ENCODE measurements around the gene LRP1-AS.
A peak's percentile ranks its signal among the peaks of the same experiment; 100 is the strongest.
"Not testable (repeated sequence)": the region's sequence is repeated elsewhere in the genome, so short reads cannot be mapped to it uniquely, and the experiment has no call there.

The LRP1-AS gene

DNA sequence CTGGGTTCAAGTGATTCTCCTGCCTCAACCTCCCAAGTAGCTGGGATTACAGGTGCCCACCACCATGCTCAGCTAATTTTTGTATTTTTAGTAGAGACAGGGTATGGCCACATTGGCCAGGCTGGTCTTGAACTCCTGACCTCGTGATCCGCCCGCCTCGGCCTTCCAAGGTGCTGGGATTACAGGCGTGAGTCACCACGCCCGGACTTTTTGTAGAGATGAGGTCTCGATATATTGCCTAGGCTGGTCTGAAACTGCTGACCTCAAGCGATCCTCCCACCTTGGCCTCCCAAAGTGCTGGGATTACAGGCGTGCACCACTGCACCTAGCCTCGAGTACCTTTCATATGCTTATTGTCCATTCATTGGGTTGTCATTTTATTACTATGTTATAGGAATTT is 26.7 kb downstream of the LRP1-AS start:
- not testable (repeated sequence) for DNase-seq (ENCODE audit: low read depth)

DNA sequence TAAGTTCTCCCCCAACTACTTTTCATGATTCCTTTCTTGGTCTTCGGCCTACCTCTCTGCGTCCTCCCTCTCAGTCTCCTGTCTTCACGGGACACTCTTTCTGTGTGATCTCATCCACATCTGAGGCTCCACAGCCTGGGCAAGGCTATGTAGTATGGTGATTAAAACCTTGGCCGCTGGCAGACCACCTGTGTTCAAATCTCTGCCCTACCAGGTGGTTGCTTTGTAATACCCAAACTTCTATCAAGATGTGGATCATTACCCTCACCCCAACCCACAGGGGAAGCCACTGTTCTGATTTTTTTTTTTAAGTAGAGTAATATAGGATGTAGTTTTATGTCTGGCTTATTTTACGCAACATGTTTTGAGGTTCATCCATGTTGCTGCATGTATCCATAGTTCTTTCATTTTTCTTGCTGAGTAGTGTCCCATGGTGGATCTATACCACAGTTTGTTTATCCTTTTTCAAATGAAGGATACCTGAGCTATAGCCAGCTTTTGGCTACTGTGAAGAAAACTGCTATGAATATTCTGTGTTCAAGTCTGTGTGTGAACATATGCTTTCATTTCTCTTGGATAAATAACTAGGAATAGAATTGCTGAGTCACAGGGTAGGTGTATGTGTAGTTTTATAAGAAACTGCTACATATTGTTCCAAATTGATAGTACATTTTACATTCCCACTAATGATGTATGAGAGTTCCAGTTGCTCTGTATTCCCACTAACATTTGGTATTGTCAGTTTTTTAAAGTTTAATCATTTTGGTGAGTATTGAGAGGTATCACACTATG is 27.9 kb downstream of the LRP1-AS start:
- DNase-seq (ENCODE audit: low read depth), result no peak

DNA sequence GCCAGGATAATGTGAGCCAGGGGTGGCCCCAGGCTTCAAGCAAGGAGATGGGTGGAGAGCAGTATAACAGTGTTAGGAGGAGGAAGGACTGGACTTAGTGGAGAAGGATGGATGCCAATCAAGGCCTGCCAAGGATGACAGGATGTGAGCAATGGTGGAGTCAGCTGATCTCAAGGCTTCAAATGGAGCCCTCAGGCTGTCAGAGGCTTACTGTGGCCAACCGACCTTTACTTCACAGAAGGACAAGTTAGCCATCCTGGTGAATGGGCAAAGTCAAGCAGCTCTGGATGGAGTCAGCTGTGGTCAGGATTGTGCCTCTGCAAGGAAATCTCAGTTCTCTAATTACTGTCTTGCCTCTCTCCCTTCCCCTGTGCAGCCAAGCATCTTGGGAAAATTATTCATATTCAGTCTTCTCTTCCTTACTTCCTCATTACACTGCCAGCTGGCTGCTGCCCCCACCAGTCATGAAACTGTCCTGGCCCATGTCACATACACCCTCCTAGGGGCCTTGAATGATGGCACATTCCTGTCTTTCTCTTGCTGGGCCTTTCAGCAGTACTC is 28.6 kb downstream of the LRP1-AS start:
- DNase-seq (ENCODE audit: low read depth), result no peak

DNA sequence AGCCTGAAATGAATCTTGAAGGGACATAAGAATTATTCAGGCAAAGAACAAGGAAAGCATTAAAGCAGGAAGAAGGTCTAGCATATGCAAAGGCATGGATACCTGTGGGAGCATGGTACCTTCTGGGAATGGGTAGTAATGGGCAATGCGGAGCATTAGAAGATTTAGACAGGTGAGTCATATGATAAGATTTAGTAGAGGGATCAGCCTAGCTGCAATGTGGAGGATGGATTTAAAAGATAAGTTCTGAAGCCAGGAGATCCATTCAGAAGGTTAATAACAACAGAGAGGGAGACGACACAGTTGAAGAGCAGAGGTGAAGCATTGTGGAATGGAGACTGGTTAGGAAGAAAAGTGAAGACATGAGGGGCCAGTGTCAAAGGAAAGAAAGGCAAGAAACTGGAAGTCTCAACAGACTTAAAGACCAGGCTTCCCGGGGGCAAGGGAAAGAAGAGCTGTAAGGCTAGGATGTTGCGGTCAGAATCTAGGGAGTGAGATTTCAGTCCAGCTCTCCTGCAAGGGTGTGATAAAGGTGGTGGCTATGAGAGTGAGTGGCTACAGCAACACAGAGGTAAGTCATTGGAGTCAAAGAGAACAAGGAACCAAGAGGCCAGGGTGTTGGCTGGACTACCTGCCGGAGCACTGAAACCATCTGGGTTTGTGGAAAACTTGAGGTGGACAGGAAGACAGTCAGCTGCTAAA is 30.7 kb downstream of the LRP1-AS start:
- DNase-seq (ENCODE audit: low read depth), result no peak

DNA sequence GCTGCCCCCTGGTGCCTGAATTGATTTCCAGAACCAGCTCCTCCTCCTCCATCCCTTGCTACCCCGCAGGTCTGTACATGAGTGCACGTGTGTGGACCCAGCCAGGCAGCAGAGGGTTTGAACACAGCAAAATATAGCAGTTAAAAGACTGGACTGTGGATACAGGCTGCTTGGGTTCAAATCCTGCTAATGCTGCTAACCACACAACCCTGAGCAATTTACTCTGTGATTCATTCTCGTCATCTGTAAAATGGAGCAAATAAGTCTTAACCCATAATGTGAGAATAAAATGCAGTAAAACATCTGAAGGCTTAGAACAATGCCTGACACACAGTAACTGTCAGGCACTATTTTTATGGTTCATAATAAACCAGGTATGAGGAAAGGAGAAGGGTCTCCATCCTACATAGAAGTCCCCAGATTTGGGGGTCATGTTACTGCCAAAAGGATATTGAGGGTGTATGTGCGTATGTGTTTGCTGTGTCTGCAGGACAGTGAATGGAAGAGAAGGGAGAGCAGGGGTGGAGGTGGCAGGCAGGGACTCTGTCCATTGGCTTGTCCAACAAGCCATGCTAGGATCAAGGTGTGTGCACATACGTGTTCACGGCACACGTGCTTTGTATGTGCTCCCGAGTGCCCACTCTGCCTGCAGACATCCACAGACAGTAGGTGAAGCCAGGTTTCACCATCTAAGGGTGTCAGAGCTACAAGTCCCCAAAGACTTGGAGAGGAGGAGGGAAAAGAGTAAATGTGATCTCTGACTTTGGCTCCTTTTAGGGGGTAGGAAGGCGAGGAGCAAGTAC is 34.7 kb downstream of the LRP1-AS start:
- DNase-seq (ENCODE audit: low read depth), result no peak

DNA sequence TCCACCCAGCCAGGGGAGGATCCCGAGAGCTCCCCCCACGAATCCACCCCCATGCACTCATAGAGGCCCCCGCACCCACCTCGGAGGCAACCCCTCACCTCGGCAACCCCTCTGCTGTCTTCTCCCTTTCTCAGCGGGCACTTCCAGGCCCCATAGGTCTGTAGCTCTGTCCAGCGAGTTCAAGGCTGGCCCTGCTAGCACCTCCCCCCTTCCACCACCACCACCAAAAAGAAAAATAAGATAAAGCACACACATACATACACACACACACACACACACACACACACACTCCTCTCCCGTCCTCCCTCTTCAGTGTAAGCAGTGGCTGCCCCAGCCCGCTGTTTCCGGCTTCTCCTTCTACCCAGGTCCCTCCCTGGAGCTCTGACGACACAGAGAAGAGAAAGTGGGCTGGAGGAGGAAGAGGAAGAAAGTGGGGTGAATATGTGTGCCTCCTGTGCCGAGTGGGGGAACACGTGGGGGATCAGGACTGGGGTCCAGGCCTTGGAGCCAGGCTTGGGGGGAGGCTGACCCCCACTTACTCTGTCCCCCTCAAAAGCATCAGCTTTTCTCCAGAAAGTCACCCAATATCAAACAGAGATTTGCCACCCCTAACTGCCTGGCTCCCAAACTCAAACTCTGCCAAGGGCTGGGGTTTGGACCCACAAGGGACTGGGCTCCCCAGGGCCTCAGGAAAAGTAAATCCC is 36.2 kb downstream of the LRP1-AS start, which contains the start of gene STAT6:
TSS of gene STAT6 (minus strand) at position 332 of the 704 bp plus-strand sequence. CDS start 3,084 bp downstream, outside the sequence.
- peak; percentile 81 for DNase-seq (ENCODE audit: low read depth)

DNA sequence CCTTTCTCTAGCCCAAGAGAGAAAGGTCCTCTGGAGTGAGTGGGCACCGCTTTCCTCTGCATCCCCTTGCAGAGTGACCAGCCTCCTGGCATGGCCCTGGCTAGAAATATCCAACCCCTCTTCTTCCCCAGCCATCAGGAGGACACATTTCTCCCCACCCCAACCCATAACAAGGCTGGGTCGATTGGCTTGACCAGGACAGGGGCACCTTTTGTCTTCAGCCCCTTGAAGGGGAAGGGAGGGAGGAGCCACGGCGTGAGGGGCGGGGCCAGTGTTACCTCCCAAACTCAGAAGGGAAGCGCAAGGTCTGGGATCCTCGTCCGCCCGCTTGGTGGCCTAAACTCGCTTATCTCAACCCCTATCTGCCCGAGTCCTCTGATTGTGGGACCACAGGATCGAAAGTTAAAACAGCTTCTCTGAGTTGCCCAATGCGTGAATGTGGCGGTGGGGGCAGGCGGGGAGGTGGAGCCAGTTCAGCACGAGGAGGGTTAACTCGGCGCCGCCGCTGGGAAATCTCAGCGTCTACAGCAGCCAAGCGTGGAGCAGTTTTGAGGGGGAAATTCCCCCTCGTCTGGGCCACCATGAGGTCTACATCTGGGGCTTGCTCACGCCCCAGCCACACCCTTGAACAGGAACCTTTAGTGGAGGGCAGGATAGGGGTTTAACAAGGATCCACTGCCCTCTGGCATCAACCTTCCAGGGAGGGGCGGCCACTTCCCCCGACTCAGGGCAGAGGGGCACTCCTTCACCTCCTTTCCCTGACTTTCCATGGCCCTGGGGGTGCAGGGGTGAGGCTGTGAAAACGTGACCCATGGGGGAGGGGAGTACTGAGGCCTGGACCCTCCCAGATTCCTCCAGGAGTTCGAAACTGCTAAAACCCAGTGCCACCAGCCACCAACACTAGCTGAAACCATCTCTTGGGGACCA is 37.1 kb downstream of the LRP1-AS start:
- peak; percentile 58 for DNase-seq (ENCODE audit: low read depth)

DNA sequence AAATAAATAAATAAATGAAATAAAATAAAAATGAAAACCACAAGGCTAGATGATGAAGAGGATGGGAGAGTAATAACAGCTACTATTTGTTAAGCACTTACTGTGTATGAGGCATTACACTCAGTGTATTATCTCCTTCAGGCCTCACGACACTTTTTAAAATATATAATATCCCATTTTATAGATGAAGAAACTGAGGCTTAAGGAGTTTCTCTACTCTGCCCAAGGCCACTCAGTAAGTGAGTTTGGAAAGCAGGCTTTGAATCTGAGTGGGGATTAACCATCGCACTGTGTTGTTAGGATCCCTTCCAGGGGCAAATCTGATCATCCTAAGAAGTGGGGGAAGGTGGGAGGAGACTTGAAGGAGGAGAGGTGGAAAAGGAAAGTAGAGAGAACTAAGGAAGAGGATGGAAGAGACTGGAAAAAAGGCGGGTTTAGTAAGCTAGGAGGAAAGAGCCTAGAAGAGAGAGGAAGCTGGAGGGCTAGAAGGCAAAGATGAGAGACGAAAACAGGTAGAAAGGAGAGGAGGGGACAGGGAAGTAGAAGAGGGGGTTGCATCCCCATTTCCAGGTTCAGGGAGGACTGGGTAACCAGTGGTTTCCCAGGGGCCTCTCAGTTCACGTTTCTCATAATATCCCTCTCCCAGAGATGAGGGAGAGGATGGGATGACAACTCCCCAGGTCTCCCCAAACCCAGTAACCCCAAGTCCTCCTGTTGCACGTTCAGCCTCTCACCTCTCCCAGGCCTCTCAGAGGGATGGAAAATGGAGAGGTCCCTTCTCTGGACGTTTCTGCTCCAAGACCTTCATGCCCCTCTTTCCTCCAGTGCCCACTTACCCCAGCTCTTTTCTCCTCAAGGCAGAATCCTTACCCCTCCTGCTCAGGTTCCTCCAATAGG is 38.0 kb downstream of the LRP1-AS start:
- DNase-seq (ENCODE audit: low read depth), result no peak

DNA sequence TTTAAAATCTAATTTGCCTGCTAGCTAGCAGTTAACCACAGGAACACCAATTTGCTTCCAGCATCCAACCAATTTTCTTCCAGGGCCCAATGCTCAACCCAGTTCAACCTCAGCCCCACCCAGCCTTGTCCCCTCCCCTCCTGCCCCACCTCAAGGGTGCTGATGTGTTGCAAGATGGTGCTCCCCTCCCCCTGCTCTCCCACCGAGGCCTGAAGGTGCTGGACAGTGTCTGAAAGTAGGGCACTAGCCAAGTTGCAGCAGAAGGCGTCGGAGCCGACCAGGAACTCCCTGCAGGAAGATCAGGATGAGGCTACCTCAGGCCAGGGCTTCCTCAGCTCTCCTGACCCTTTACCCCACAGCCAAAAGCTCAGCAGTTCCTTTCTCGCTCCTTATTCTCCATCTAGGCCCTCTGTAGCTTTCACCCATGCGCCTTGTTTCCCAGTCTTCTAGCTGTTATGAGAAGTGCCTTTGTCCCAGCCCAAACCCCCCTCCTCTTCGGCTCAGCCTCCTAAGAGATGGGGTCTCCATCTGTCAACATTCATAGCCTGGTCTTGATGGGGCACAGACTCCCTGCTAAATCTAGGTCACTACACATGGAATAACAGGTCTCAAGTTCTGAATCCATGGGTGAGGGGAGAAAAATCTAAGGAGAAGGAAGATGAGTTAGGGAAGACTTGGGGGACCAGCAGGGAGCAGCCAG is 39.8 kb downstream of the LRP1-AS start:
- no peak for DNase-seq (ENCODE audit: low read depth)

DNA sequence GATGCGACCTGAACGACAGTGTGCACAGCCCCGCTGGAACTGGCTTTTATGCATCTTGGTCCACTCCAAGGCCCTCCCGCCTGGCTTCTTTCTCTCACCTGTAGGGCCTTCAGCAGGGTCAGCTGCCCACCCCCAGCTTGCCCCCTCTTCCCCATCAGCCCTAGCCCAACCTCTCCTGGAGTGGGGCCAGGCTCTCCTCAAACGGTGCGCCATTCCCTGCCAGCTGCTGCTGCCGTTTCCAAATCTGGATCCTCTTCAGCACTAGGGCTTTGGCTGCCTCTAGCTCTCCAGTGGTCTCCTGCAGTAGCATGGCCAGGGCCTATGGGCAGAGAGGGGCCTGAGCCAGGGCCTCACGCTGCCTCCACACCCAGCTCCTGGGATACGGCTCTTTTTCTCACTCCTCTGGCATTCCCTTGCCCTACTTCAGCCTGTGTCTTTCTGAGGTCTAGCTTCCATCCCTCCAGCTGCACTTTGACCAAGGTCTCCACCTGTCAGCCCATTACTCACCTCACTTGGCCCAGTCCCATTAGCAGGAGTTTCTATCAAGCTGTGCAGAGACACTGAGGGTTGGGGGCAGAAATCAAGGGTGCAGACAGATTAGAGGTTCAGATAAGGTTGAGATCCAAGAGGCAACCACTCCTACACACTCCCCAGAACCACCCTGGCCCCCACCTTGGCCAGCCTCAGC is 41.3 kb downstream of the LRP1-AS start:
- no peak for DNase-seq (ENCODE audit: low read depth)

DNA sequence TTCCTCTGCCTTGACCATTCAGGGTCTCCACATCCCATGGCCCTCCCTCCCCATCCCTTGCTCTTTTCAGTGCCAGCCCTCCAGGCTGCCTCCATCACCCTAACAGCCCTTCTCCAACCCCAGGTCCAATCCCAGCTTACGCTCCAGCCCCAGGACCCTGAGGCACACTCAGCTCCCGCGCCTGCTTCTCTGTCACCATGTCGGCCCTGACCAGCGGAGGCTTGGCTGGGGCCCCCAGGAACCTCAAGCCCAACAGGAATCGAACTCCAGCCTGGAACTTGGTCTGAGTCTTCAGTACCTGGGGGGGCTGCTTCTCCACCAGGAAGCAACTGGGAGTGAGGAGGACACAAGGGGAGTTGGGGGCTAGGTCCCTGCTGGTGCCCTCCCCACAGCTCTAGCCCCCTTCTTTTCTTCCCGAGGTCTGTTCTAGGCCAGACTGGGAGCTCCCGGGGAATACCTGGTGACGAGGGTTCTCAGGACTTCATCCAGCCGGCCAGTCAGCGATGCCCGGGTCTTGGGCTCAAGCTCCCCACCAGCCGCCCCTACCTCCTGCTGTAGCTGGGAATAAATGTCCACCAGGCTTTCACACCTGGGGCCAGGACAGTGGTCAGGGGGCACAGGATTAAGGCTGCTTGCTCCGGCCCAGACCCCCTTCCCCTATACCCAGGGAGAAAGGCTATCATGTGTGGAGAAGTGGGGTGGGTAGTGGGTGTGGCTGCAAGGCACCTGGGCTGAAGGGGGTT is 42.2 kb downstream of the LRP1-AS start:
- DNase-seq (ENCODE audit: low read depth), result no peak

DNA sequence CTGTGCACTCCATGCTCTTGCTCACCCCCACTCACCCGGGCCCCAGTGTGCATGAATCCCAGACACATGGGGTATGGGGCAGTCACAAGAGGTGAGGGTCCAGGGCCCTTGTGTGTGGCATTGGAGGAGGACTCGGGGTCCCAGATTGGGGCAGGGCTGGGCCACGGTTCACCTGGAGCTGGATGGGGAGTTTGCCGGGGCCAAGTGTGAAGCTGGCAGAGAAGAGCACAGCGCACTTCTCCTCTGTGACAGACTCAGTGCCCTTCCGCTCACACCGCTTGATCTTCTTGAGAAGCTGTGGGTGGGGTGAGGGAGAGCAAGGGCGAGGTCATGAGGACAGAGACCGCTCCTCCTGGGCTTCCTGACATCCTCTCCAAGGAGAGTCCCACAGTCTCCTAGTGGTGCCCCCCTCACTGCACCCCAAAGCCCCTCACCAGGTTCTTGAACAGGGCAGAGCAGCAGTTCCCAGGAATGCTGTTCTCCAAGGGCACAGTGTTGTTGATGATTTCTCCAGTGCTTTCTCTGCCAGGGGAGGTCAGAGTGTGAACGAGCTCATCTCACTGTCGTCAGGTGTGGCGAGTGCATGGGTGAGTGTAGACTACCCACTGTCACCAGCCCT is 43.0 kb downstream of the LRP1-AS start:
- no peak for DNase-seq (ENCODE audit: low read depth)

DNA sequence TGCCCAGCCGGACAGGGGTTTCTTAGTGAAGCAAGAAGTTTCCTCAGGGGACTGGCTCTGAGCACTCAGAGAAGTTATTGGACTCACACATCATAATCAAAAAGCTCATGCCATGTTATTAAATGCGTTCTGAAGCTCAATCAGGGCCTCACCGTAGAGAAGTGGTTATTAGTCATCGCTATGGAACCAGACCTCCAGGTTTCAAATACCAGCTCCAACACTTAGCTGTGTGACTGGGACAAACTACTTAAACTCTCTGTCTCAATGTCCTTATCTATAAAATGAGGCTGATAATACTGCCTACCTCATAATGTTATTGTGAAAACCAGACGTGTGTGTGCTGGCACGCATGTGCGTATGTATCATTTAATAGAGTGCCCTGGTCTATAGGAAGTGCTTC is 43.6 kb downstream of the LRP1-AS start:
- DNase-seq (ENCODE audit: low read depth), result no peak

DNA sequence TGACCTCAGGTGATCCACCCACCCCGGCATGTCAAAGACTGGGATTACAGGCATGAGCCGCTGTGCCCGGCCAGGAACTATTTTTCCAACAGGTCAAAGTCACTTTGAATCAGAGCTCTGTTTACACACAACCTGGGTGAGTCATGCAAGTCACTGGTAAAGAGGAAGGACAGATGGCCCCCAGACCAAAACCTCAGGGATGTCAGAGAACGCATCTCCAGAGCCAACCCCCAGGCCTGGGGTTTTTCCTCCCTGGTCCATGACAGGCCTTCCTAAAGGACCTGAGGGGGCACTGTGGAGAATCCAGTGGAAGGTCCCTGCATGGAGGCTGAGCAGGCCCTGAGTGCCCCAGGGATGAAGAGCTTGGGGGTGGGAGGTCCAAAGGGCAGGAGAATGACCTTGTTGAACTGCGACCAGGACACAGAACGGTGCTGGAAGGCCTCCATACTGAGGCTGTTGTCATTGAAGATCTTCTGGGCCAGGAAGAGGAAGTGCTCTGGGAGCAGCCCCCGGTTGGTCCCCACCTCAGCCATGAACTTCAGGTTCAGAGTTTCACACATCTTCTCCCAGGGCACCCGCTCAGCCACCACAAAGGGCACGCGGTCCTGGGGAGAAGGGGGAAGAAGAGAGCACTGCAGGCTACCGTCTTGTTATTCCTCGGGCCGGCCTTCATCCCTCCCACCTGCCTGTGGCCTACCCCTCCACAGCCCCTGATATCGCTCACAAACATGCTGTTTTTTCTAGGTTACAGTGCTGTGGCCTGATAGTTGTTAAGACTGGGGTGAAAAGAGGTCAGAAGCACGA is 45.3 kb downstream of the LRP1-AS start:
- no peak for DNase-seq (ENCODE audit: low read depth)

DNA sequence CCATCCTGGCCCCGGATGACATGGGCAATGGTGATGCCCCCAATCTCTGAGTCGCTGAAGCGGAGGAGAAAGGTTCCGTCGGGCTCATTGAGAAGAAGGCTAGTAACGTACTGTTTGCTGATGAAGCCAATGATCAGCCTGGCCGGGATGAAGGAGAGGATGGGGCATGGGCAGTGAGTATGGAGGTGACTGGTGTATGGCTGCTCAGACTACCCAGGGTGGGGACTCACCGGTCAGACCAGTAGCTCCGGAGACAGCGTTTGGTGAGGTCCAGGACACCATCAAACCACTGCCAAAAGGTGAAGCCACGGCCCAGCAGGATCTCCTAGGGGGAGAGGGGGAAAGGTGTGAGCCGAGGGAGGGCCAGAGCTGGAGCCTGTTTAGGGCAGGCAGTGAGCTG is 47.7 kb downstream of the LRP1-AS start:
- no peak for DNase-seq (ENCODE audit: low read depth)

DNA sequence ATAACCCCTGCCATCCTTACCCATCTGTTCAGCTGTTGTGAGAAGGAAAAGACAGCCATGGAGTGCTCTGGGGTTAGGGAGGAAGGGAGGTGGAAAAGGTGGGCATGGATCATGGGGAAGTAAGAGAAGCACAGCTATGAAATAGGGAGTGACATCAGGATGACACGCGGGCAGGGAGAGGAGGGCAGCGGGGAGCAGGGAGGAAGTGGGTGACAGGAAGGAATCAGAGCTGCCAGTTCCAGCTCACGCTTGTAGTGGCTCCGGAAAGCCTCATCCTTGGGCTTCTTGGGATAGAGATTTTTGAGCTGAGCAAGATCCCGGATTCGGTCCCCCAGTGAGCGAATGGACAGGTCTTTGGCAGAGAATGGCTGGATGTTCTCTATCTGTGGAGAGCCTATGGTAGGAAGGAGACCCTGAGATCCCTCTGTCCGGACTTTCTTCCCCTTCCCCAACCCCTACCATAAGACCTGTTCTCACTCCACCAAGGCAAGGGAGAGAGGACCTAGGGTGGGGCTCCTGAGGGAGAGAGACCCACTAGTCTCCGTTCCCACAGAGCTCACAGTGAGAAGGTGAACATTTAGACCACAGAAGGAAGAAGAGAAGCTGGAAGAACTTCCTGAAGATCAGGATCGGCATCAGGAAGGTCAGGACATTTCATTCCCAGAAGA is 48.2 kb downstream of the LRP1-AS start:
- DNase-seq (ENCODE audit: low read depth), result no peak

Data from T follicular helper cell (primary cell).